Activated CD4-positive, alpha-beta T cell treated with anti-CD3 and anti-CD28 coated beads, Interleukin-2, amount 50 U/mL, for 1 hour (primary cell): ENCODE results near the gene KCNT1.

Source experiments
- DNase-seq: peaks from one replicate; pipeline ENCODE4 v3.0.0-alpha.2; 2020

The KCNT1 gene

GRCh38 chr9:135804581-135805421, 102.8 kb downstream of the KCNT1 start:
- no peak for DNase-seq

GRCh38 chr9:135805422-135806022, 103.5 kb downstream of the KCNT1 start:
- DNase-seq = no peak

GRCh38 chr9:135809166-135809565, 107.2 kb downstream of the KCNT1 start:
- no peak for DNase-seq

- no peak for DNase-seq
Observed at GRCh38 chr9:135810806-135811575, 109.0 kb downstream of the KCNT1 start.

- no peak for DNase-seq
Observed at GRCh38 chr9:135811801-135812200, 109.8 kb downstream of the KCNT1 start.

GRCh38 chr9:135812961-135813360, 111.0 kb downstream of the KCNT1 start:
- DNase-seq = no peak

GRCh38 chr9:135813671-135814290, 111.8 kb downstream of the KCNT1 start:
- DNase-seq = no peak

GRCh38 chr9:135814421-135815095, 112.6 kb downstream of the KCNT1 start:
- DNase-seq = no peak

GRCh38 chr9:135815413-135815812, 113.4 kb downstream of the KCNT1 start:
- no peak for DNase-seq

GRCh38 chr9:135815830-135816650, 114.1 kb downstream of the KCNT1 start:
- no peak for DNase-seq

- no peak for DNase-seq
Observed at GRCh38 chr9:135816651-135816970, 114.6 kb downstream of the KCNT1 start.

GRCh38 chr9:135817951-135818717, 116.1 kb downstream of the KCNT1 start:
- DNase-seq = no peak

GRCh38 chr9:135818718-135819475, 116.9 kb downstream of the KCNT1 start:
- DNase-seq = no peak

- no peak for DNase-seq
Observed at GRCh38 chr9:135819905-135820304, 117.9 kb downstream of the KCNT1 start.

- no peak for DNase-seq
Observed at GRCh38 chr9:135820661-135821060, 118.7 kb downstream of the KCNT1 start.

- DNase-seq = no peak
Observed at GRCh38 chr9:135821116-135821515, 119.1 kb downstream of the KCNT1 start.

- no peak for DNase-seq
Observed at GRCh38 chr9:135821733-135822373, 119.9 kb downstream of the KCNT1 start.

GRCh38 chr9:135822374-135822755, 120.4 kb downstream of the KCNT1 start:
- DNase-seq = no peak

- DNase-seq = no peak
Observed at GRCh38 chr9:135823036-135823435, 121.1 kb downstream of the KCNT1 start.
